Measurements from ENCODE around the gene CDK5.

- no peak for TF ChIP-seq MYC (IDR thresholded peaks at IDR 0.05; ENCODE audit: low read depth, low read length)
- no peak for TF ChIP-seq MYC (CRISPR knock-in tag; IDR thresholded peaks at IDR 0.05; ENCODE audit: borderline replicate concordance, low read depth)
- no peak for TF ChIP-seq ZNF561 (CRISPR knock-in tag; conservative IDR thresholded peaks at IDR 0.05)
- no peak for TF ChIP-seq POLR2A (conservative IDR thresholded peaks at IDR 0.05)
- no peak for TF ChIP-seq EP300 (IDR thresholded peaks at IDR 0.05; ENCODE audit: low read length)
- no peak for TF ChIP-seq CHD2 (IDR thresholded peaks at IDR 0.05; ENCODE audit: low read depth, low read length)
- TF ChIP-seq FOXJ3 (CRISPR knock-in tag; IDR thresholded peaks at IDR 0.05): no peak
- peak in 1 of 3 experiments; percentile 6; a peak in 1 of 6 replicates for TF ChIP-seq CTCF (IDR thresholded peaks at IDR 0.05 in 2 of 3, conservative IDR thresholded peaks at IDR 0.05 in 1 of 3; ENCODE audit: insufficient read depth in 2 of 3, low read depth in 1 of 3, low read length in 3 of 3)
- no peak for TF ChIP-seq PCBP2 (IDR thresholded peaks at IDR 0.05; ENCODE audit: low read depth, low read length, poor library complexity, severe bottlenecking)
- TF ChIP-seq KAT7 (CRISPR knock-in tag; IDR thresholded peaks at IDR 0.05; ENCODE audit: borderline replicate concordance): no peak; the same call in 1 of the 2 replicates
Measured at GRCh38 chr7:151018421-151019129, 39.1 kb downstream of the CDK5 start.

All from K562 (cell line).